CD14-positive monocyte (primary cell): ENCODE results near the gene KLF15. TPM values are rescaled to one million over a fixed set of nuclear protein-coding genes. Genes with fewer than 3 reads are reported as not detected.

Source experiments
- DNase-seq, 3 donors: peaks; one replicate each; pipeline ENCODE4 v3.0.0-alpha.2; 2011 to 2022
- H2AFZ ChIP-seq: 2 replicates; pipeline ENCODE4 v1.6.0; 2012; ENCODE audit warnings: mild to moderate bottlenecking, low read depth, low read length, inconsistent platforms; ENCODE audit not compliant: insufficient read depth, poor library complexity, severe bottlenecking
- H3K27ac ChIP-seq, 2 donors: 1 replicate in 1 of 2; 2 replicates in 1 of 2; pipeline ENCODE4 v1.5.1; 2012 to 2013; ENCODE audit warnings: low read length in 2 of 2, control low read depth in 1 of 2, inconsistent platforms in 1 of 2, low read depth in 1 of 2, mild to moderate bottlenecking in 1 of 2
- H3K27me3 ChIP-seq, 2 donors: one replicate each; pipeline versions ENCODE4 v1.6.0 to v1.6.1; 2011 to 2013; ENCODE audit warnings: low read length in 2 of 2; ENCODE audit not compliant: control insufficient read depth in 2 of 2, insufficient read depth in 2 of 2
- H3K36me3 ChIP-seq, 2 donors: replicated peaks in 1 of 2; 1 replicate in 1 of 2; 2 replicates in 1 of 2; pipeline versions ENCODE4 v1.5.1 to v1.6.1; 2012 to 2013; ENCODE audit warnings: low read length in 2 of 2, control low read depth in 1 of 2, inconsistent platforms in 1 of 2, mild to moderate bottlenecking in 1 of 2; ENCODE audit not compliant: insufficient read depth in 2 of 2, control insufficient read depth in 1 of 2
- H3K4me1 ChIP-seq, 2 donors: 1 replicate in 1 of 2; 2 replicates in 1 of 2; pipeline versions ENCODE4 v1.5.1 to v1.6.1; 2012 to 2013; ENCODE audit warnings: low read length in 2 of 2, control low read depth in 1 of 2, inconsistent platforms in 1 of 2, mild to moderate bottlenecking in 1 of 2, moderate library complexity in 1 of 2; ENCODE audit not compliant: insufficient read depth in 2 of 2, control insufficient read depth in 1 of 2
- H3K4me2 ChIP-seq: replicated peaks from 2 replicates; pipeline ENCODE3; 2012; ENCODE audit warnings: low read length, moderate library complexity, mild to moderate bottlenecking; ENCODE audit not compliant: poor library complexity, severe bottlenecking; ENCODE audit errors: extremely low read depth
- H3K4me3 ChIP-seq, 3 experiments: fragments of 200-600 bp in 1 of 3; sonication (generic) in 1 of 3; replicated peaks in 1 of 3; 1 replicate in 2 of 3; 2 replicates in 1 of 3; pipeline ENCODE4 v1.5.1; 2011 to 2013; ENCODE audit warnings: low read length in 3 of 3, mild to moderate bottlenecking in 3 of 3, control low read depth in 2 of 3, low read depth in 2 of 3, inconsistent platforms in 1 of 3, moderate library complexity in 1 of 3
- H3K79me2 ChIP-seq: 2 replicates; pipeline ENCODE4 v1.6.0; 2012; ENCODE audit warnings: mild to moderate bottlenecking, control low read depth, inconsistent platforms, low read length, moderate library complexity; ENCODE audit not compliant: insufficient read depth
- H3K9ac ChIP-seq: 2 replicates; pipeline ENCODE4 v1.6.0; 2017; ENCODE audit warnings: low read length, mild to moderate bottlenecking; ENCODE audit not compliant: insufficient read depth, poor library complexity, severe bottlenecking
- H3K9me3 ChIP-seq, 2 donors: replicated peaks in 1 of 2; 1 replicate in 1 of 2; 2 replicates in 1 of 2; pipeline versions ENCODE4 v1.5.1 to v1.6.1; 2012 to 2013; ENCODE audit warnings: low read length in 2 of 2, control low read depth in 1 of 2; ENCODE audit not compliant: control insufficient read depth in 1 of 2, insufficient read depth in 1 of 2
- H4K20me1 ChIP-seq: 2 replicates; pipeline ENCODE4 v1.6.0; 2012; ENCODE audit warnings: mild to moderate bottlenecking, low read length, control low read depth, moderate library complexity; ENCODE audit not compliant: insufficient read depth
- H3K27ac Mint-ChIP-seq, 7 donors: one replicate each; pipeline ENCODE4 v1.8.0; 2020; ENCODE audit warnings: mild to moderate bottlenecking in 7 of 7, mixed read lengths in 7 of 7, moderate library complexity in 6 of 7, inconsistent platforms in 2 of 7
- H3K27me3 Mint-ChIP-seq, 3 donors: one replicate each; pipeline ENCODE4 v1.8.0; 2021 to 2022; ENCODE audit warnings: low read depth in 3 of 3, mild to moderate bottlenecking in 3 of 3, mixed read lengths in 3 of 3, moderate library complexity in 3 of 3, inconsistent platforms in 1 of 3
- H3K36me3 Mint-ChIP-seq, 2 donors: one replicate each; pipeline ENCODE4 v1.8.0; 2020; ENCODE audit warnings: mixed read lengths in 2 of 2, inconsistent platforms in 1 of 2, mild to moderate bottlenecking in 1 of 2
- H3K4me1 Mint-ChIP-seq: one replicate; pipeline ENCODE4 v1.8.0; 2020; ENCODE audit warnings: mild to moderate bottlenecking, mixed read lengths
- H3K4me3 Mint-ChIP-seq, 2 donors: one replicate each; pipeline ENCODE4 v1.8.0; 2020; ENCODE audit warnings: mild to moderate bottlenecking in 2 of 2, mixed read lengths in 2 of 2, moderate library complexity in 1 of 2
- H3K9me3 Mint-ChIP-seq, 7 donors: one replicate each; pipeline ENCODE4 v1.8.0; 2020 to 2022; ENCODE audit warnings: mixed read lengths in 7 of 7, mild to moderate bottlenecking in 6 of 7, moderate library complexity in 6 of 7, inconsistent platforms in 2 of 7
- CTCF ChIP-seq: fragments of 200-600 bp; IDR thresholded peaks from one replicate; pipeline ENCODE4 v1.8.0; 2022; ENCODE audit warnings: antibody characterized with exemption, mild to moderate bottlenecking
- WGBS: methylation state at CpG from one replicate; pipeline ENCODE4 v1.1.5; 2013; ENCODE audit warnings: missing lambda C conversion rate; ENCODE audit not compliant: insufficient coverage; 5-methylcytosine and 5-hydroxymethylcytosine counted together
- intact Hi-C, 2 donors: fragments of 100-400 bp; cut with micrococcal nuclease; formaldehyde crosslinking; loops; one replicate each; pipeline versions ENCODE4 v1.15.0 to v1.15.1; 2023
- polyA plus RNA-seq, 3 donors: library from polyadenylated mRNA; depleted of rRNA in 1 of 3; unstranded in 2 of 3; stranded (reverse) in 1 of 3; fragments of 300-500 nt in 2 of 3; fragments of >200 nt in 1 of 3; fragmentation: Illumina TruSeq in 2 of 3; gene quantifications; 1 replicate in 2 of 3; 2 replicates in 1 of 3; pipeline ENCODE4 v1.2.3, GENCODE V29; 2012 to 2021

The KLF15 gene
- polyA plus RNA-seq, 3 donors: not detected

GRCh38 chr3:126295407-126295939 lies 61.7 kb downstream of the KLF15 start:
- Histone ChIP-seq H3K27ac (no peak overlapping the region), H2AFZ (no peak overlapping the region), H3K9me3 (no peaks in the 10 kb centered on the region), H4K20me1 (no peaks in the 10 kb centered on the region), H3K36me3 (no peaks in the 10 kb centered on the region), H3K79me2 (no peaks in the 10 kb centered on the region), H3K27me3 (peaks cover 0 to 11% of the 10 kb centered on the region in 2 donors), H3K4me2 (no peak overlapping the region), H3K4me3 (no peak overlapping the region), H3K4me1 (no peaks in the 10 kb centered on the region), H3K9ac (no peak overlapping the region)
- Mint-ChIP-seq H3K4me3 (no peak overlapping the region), H3K27ac (no peak overlapping the region), H3K27me3 (peaks cover 10 to 30% (median 19%) of the 10 kb centered on the region in 3 donors), H3K4me1 (peaks cover 7% of the 10 kb centered on the region), H3K9me3 (peaks cover 0 to 8% (median 0%) of the 10 kb centered on the region in 7 donors), H3K36me3 (no peaks in the 10 kb centered on the region)
- intact Hi-C loops: no loop called here
- TF ChIP-seq CTCF: no peak
- WGBS: 73% methylated on average over 4 of the region's 4 CpGs
- DNase-seq: no peak

GRCh38 chr3:126294211-126294808 lies 62.9 kb downstream of the KLF15 start:
- Histone ChIP-seq H4K20me1 (no peaks in the 10 kb centered on the region), H3K36me3 (no peaks in the 10 kb centered on the region), H3K27ac (no peak overlapping the region), H3K79me2 (no peaks in the 10 kb centered on the region), H3K4me3 (no peak overlapping the region), H3K4me1 (no peaks in the 10 kb centered on the region), H2AFZ (no peak overlapping the region), H3K4me2 (no peak overlapping the region), H3K9me3 (no peaks in the 10 kb centered on the region), H3K9ac (no peak overlapping the region), H3K27me3 (peaks cover 9 to 21% of the 10 kb centered on the region in 2 donors)
- H3K27ac Mint-ChIP-seq: no peak overlapping the region
- 96% methylated on average over 7 of the region's 10 CpGs for WGBS
- H3K4me1 Mint-ChIP-seq: peaks cover 7% of the 10 kb centered on the region
- peaks cover 21 to 41% (median 28%) of the 10 kb centered on the region in 3 donors for H3K27me3 Mint-ChIP-seq
- H3K4me3 Mint-ChIP-seq: no peak overlapping the region
- peaks cover 0 to 4% (median 0%) of the 10 kb centered on the region in 7 donors for H3K9me3 Mint-ChIP-seq
- no peak for DNase-seq
- no peak for TF ChIP-seq CTCF
- H3K36me3 Mint-ChIP-seq: no peaks in the 10 kb centered on the region
- intact Hi-C loops: no loop called here
